BJ (cell line): ENCODE data around the gene VGLL4. TPM values are rescaled to one million over a fixed set of nuclear protein-coding genes. Genes with fewer than 3 reads are reported as not detected.

Source experiments
- CTCF ChIA-PET: fragments of 350-600 bp; formaldehyde crosslinking; extraction: SDS; loops from one replicate; lab custom pipeline; 2021; ENCODE audit warnings: antibody characterized with exemption, inconsistent platforms; lab: Yijun Ruan, JAX
- POLR2A ChIA-PET: fragments of 300-600 bp; sonication (Branson Sonifier 250); formaldehyde crosslinking; extraction: SDS; loops from one replicate; lab custom pipeline; 2021; ENCODE audit warnings: antibody characterized with exemption; lab: Charles Lee
- DNase-seq: peaks from one replicate; pipeline ENCODE4 v3.0.0-alpha.2; 2011; ENCODE audit warnings: low read depth
- H3K27me3 ChIP-seq: 2 replicates; pipeline ENCODE4 v1.6.0; 2011; ENCODE audit warnings: low read length; ENCODE audit not compliant: control insufficient read depth, insufficient read depth
- H3K36me3 ChIP-seq: 2 replicates; pipeline ENCODE4 v1.5.1; 2011; ENCODE audit warnings: low read length; ENCODE audit not compliant: control insufficient read depth, insufficient read depth
- H3K4me3 ChIP-seq: 2 replicates; pipeline ENCODE4 v1.5.1; 2011; ENCODE audit warnings: low read depth, mild to moderate bottlenecking, control low read depth, low read length
- polyA plus RNA-seq: library from polyadenylated mRNA; depleted of rRNA; stranded (reverse); fragments of >200 nt; gene quantifications from 2 replicates; pipeline ENCODE4 v1.2.3, GENCODE V29; 2011
- TF ChIP-seq, protein P1 (sequence below): IDR thresholded peaks from 2 replicates; pipeline ENCODE4 v1.5.1; 2011; ENCODE audit warnings: low read depth, mild to moderate bottlenecking, control low read depth, inconsistent platforms, low read length, moderate library complexity; ENCODE audit not compliant: insufficient read depth

Gene VGLL4
- polyA plus RNA-seq, 1 experiment: 31.3 TPM

DNA sequence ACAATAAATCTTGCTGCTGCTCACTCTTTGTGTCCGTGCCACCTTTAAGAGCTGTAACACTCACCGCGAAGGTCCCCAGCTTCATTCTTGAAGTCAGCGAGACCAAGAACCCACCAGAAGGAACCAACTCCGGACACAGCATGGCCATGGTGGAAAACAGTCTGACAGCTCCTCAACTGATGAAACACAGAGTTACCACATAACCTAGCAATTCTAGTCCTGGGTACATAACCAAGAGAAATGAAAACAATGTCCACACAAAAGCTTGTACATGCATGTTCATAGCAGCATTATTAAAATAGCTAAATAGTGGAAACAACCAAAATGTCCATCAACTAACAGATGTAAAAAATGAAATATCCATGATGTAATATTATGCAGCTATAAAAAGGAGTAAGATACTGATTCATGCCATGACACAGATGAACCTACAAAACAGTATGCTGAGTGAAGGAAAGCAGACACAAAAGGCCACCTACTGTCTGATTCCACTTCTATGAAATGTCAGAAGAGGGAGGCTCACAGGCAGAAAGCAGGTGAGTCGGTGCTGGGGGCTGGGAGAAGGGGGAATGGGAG lies 36.8 kb downstream of the VGLL4 start:
- ChIA-PET POLR2A (interaction anchor here (0.6 kb wide), 1 partner anchor 17 kb away, joined by 11 read pairs; no protein-coding TSS in a partner anchor), CTCF (interaction anchor here (0.7 to 1.6 kb wide), 3 partner anchors 11 to 46 kb away, joined by 3 to 4 read pairs (median 4); no protein-coding TSS in a partner anchor)
- TF ChIP-seq, protein P1, sequence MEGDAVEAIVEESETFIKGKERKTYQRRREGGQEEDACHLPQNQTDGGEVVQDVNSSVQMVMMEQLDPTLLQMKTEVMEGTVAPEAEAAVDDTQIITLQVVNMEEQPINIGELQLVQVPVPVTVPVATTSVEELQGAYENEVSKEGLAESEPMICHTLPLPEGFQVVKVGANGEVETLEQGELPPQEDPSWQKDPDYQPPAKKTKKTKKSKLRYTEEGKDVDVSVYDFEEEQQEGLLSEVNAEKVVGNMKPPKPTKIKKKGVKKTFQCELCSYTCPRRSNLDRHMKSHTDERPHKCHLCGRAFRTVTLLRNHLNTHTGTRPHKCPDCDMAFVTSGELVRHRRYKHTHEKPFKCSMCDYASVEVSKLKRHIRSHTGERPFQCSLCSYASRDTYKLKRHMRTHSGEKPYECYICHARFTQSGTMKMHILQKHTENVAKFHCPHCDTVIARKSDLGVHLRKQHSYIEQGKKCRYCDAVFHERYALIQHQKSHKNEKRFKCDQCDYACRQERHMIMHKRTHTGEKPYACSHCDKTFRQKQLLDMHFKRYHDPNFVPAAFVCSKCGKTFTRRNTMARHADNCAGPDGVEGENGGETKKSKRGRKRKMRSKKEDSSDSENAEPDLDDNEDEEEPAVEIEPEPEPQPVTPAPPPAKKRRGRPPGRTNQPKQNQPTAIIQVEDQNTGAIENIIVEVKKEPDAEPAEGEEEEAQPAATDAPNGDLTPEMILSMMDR: no peak
- Histone ChIP-seq H3K4me3 (no peak overlapping the region), H3K27me3 (no peaks in the 10 kb centered on the region), H3K36me3 (no peaks in the 10 kb centered on the region)
- DNase-seq: no peak

GRCh38 chr3:11606090-11606784 lies 37.5 kb downstream of the VGLL4 start:
- TF ChIP-seq, protein P1: no peak
- CTCF ChIA-PET: interaction anchor here (0.7 to 1.6 kb wide), 3 partner anchors 11 to 45 kb away, joined by 3 to 4 read pairs (median 4); no protein-coding TSS in a partner anchor
- Histone ChIP-seq H3K4me3 (no peak overlapping the region), H3K36me3 (no peaks in the 10 kb centered on the region; the same call in 1 of the 2 replicates), H3K27me3 (no peaks in the 10 kb centered on the region)
- DNase-seq: no peak
- POLR2A ChIA-PET: interaction anchor here (0.6 kb wide), 1 partner anchor 16 kb away, joined by 11 read pairs; no protein-coding TSS in a partner anchor

DNA sequence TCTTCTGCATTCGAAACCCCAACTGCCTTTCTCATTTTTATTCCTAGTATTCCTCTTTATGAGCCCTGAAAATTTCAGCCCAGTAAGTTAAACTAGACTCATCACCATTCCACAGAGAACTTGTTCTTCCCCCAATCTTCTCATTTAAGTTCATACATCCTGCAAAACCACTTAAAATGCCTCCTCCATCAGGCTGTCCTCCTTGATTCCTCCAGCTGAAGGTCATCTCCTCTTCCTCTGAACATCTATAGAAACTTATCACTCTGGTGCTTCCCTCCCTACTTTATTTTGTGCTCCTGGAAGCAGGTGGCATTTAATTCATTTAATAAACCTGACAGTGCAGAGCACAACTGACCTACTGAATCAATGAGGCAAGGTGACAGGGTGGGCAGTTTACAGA lies 38.3 kb downstream of the VGLL4 start:
- peaks cover 2% of the 10 kb centered on the region; the same call in 1 of the 2 replicates for H3K36me3 ChIP-seq

GRCh38 chr3:11604139-11604892 lies 39.4 kb downstream of the VGLL4 start:
- peaks cover 2% of the 10 kb centered on the region; the same call in 1 of the 2 replicates for H3K36me3 ChIP-seq
- H3K4me3 ChIP-seq: no peak overlapping the region
- DNase-seq: no peak
- ChIA-PET POLR2A (no interaction called here), CTCF (no interaction called here)
- no peaks in the 10 kb centered on the region for H3K27me3 ChIP-seq
- TF ChIP-seq, protein P1: no peak

More for the DNA sequence above, 38.3 kb downstream of the VGLL4 start:
- ChIA-PET POLR2A (no interaction called here), CTCF (interaction anchor here (1.5 kb wide), 1 partner anchor 12 kb away, joined by 4 read pairs; no protein-coding TSS in a partner anchor)
- H3K4me3 ChIP-seq: no peak overlapping the region
- no peaks in the 10 kb centered on the region for H3K27me3 ChIP-seq
- TF ChIP-seq, protein P1: no peak
- no peak for DNase-seq

DNA sequence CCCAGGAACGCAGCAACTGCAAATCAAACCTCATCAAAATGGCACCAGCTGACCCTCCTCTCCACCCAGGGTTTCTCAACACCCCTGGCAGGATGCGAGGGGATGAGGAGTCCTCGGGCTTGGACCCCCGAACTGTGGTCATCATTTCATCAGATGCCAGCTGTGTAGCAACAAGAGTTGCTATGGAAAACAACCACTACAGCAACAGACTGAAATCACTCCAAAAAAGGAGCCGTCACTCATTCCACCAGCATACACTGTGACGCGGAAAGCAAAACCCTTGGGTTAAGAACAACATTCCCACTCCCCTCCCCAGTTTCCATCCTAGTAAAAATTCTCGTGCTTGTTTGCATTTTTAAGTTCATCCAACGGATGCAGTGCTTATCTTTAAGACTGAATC lies 40.1 kb downstream of the VGLL4 start:
- POLR2A ChIA-PET: no interaction called here

More for the DNA sequence above, 40.1 kb downstream of the VGLL4 start:
- TF ChIP-seq, protein P1: no peak
- peak; percentile 72 for DNase-seq
- CTCF ChIA-PET: interaction anchor here (0.7 kb wide), 1 partner anchor 53 kb away, joined by 3 read pairs; no protein-coding TSS in a partner anchor
- Histone ChIP-seq H3K4me3 (no peak overlapping the region), H3K36me3 (peaks cover 2% of the 10 kb centered on the region; the same call in 1 of the 2 replicates), H3K27me3 (no peaks in the 10 kb centered on the region)
